Cardiac muscle cell (in vitro differentiated cells and primary cell): ENCODE data around the gene TRABD2B. TPM values are rescaled to one million over a fixed set of nuclear protein-coding genes. Genes with fewer than 3 reads are reported as not detected.
A peak's percentile ranks its signal among the peaks of the same experiment; 100 is the strongest.

Experiments
- DNase-seq, 2 donors: peaks; one replicate each; pipeline versions ENCODE4 v3.0.0 to v3.0.0-alpha.2; 2010 to 2017; ENCODE audit warnings: low read depth in 1 of 2, low spot score in 1 of 2
- H3K27ac ChIP-seq: fragments of 200-600 bp; sonication (generic); 2 replicates; pipeline ENCODE4 v1.5.1; 2016
- H3K27me3 ChIP-seq: fragments of 200-600 bp; sonication (generic); 2 replicates; pipeline ENCODE4 v1.6.0; 2016; ENCODE audit warnings: control low read depth
- H3K36me3 ChIP-seq: fragments of 200-600 bp; sonication (generic); 2 replicates; pipeline ENCODE4 v1.5.1; 2016; ENCODE audit warnings: control low read depth
- H3K4me1 ChIP-seq: fragments of 200-600 bp; sonication (generic); 2 replicates; pipeline ENCODE4 v1.8.1; 2017; ENCODE audit warnings: low read depth, mild to moderate bottlenecking, mixed run types
- H3K4me3 ChIP-seq: fragments of 200-600 bp; sonication (generic); 2 replicates; pipeline ENCODE4 v1.5.1; 2016; ENCODE audit warnings: mild to moderate bottlenecking
- H3K9me3 ChIP-seq: fragments of 200-600 bp; sonication (generic); 2 replicates; pipeline ENCODE4 v1.5.1; 2017; ENCODE audit warnings: low read depth, mild to moderate bottlenecking, control low read depth
- CTCF ChIP-seq: IDR thresholded peaks from 2 replicates; pipeline ENCODE4 v1.5.1; 2012; ENCODE audit warnings: low read depth, mild to moderate bottlenecking, low read length
- polyA plus RNA-seq: library from polyadenylated mRNA; unstranded; fragments of >200 nt; fragmentation: Nextera tagmentation; extraction: Ambion mirVana; gene quantifications from 2 replicates; pipeline ENCODE4 v1.2.1, GENCODE V29; 2016
- total RNA-seq: library from RNA; depleted of rRNA; stranded (reverse); fragments of >200 nt; gene quantifications from 2 replicates; pipeline ENCODE4 v1.2.3, GENCODE V29; 2016

Gene TRABD2B
- total and polyA plus RNA-seq, 2 experiments from 2014 or later: 0.60 to 0.82 TPM

- Histone ChIP-seq H3K4me3 (no peak overlapping the region), H3K27ac (no peak overlapping the region), H3K9me3 (no peaks in the 10 kb centered on the region), H3K36me3 (no peaks in the 10 kb centered on the region), H3K27me3 (no peaks in the 10 kb centered on the region), H3K4me1 (no peaks in the 10 kb centered on the region)
- no peak for TF ChIP-seq CTCF
- DNase-seq: peak in 1 of 2 donors; percentile 64
Measured at GRCh38 chr1:48006264-48006663, 9.1 kb upstream of the TRABD2B start.

- H3K4me3 ChIP-seq: no peak overlapping the region
- H3K4me1 ChIP-seq: no peaks in the 10 kb centered on the region
- no peak for TF ChIP-seq CTCF
- no peaks in the 10 kb centered on the region for H3K27me3 ChIP-seq
- H3K36me3 ChIP-seq: no peaks in the 10 kb centered on the region
- H3K27ac ChIP-seq: no peak overlapping the region
- DNase-seq: no peak
- H3K9me3 ChIP-seq: no peaks in the 10 kb centered on the region
Measured at GRCh38 chr1:48005253-48006117, 8.3 kb upstream of the TRABD2B start.

GRCh38 chr1:48003741-48004531 is 6.8 kb upstream of the TRABD2B start:
- H3K4me1 ChIP-seq: peaks cover 5% of the 10 kb centered on the region
- no peak for DNase-seq
- no peaks in the 10 kb centered on the region for H3K36me3 ChIP-seq
- H3K27ac ChIP-seq: no peak overlapping the region
- no peak overlapping the region for H3K4me3 ChIP-seq
- no peaks in the 10 kb centered on the region for H3K9me3 ChIP-seq
- H3K27me3 ChIP-seq: no peaks in the 10 kb centered on the region
- no peak for TF ChIP-seq CTCF

- Histone ChIP-seq H3K36me3 (no peaks in the 10 kb centered on the region), H3K4me1 (peaks cover 14% of the 10 kb centered on the region), H3K27ac (no peak overlapping the region), H3K4me3 (no peak overlapping the region), H3K9me3 (no peaks in the 10 kb centered on the region), H3K27me3 (peaks cover 9% of the 10 kb centered on the region)
- DNase-seq: no peak
- TF ChIP-seq CTCF: no peak
Measured at GRCh38 chr1:48002142-48002541, 5.0 kb upstream of the TRABD2B start.

- H3K4me3 ChIP-seq: no peak overlapping the region
- TF ChIP-seq CTCF: no peak
- no peak for DNase-seq
- H3K27me3 ChIP-seq: peaks cover 11% of the 10 kb centered on the region
- no peak overlapping the region for H3K27ac ChIP-seq
- peaks cover 14% of the 10 kb centered on the region for H3K4me1 ChIP-seq
- H3K9me3 ChIP-seq: no peaks in the 10 kb centered on the region
- no peaks in the 10 kb centered on the region for H3K36me3 ChIP-seq
Measured at GRCh38 chr1:48001696-48002095, 4.5 kb upstream of the TRABD2B start.
